OCI-LY3 (cell line): ENCODE measurements around the gene CXCL14.

Source experiments
- CTCF ChIP-seq: fragments of 200-600, 300-600 bp; sonication (generic); IDR thresholded peaks from 2 replicates; pipeline ENCODE4 v1.5.1; 2014; ENCODE audit warnings: antibody characterized with exemption, low read length, low read depth
- EZH2phosphoT487 ChIP-seq: fragments of 200-600 bp; shearing (Covaris generic); IDR thresholded peaks from 2 replicates; pipeline ENCODE4 v1.6.1; 2018; ENCODE audit warnings: antibody characterized with exemption, mixed run types, low read depth

DNA sequence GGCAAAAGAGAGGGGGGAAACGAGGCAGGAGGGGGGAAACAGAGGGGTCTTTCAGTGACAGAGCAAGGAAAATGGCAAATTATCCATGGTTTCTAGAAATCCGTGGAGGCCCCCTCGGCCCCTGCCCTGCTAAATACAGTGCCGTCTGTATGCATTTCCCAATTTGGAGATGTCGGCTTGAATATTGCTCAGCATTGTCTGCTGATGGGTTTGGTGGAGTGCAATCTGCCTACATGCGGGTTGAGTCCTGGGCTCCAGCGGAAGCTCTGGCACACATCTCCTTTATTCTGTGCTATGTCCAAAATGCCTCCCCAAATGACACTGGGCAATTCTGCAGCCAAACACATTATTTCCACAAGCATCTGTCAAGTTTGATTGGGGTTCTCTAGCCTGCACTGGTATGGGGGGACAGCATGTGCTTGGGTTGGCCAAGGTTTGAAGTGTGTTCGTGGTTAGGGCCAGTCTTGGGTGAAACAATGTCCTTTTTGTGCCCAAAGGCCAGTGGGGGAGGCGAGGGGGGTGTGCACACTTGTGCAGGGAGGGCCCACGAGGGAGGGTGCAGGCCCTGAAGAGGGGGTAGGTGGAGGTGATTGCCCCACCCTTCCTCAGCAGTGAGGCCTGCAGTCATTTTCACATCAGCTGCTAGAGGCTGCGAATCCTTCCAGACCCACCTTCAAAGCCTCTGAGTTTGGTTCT is 36.8 kb downstream of the CXCL14 start:
- TF ChIP-seq CTCF, result no peak
- no peak for TF ChIP-seq EZH2phosphoT487
